ENCODE results near the gene NUDCD3.
A peak's percentile ranks its signal among the peaks of the same experiment; 100 is the strongest.
"Not testable (repeated sequence)": the region's sequence is repeated elsewhere in the genome, so short reads cannot be mapped to it uniquely, and the experiment has no call there.

Gene NUDCD3

GRCh38 chr7:44460325-44460724 is 30.1 kb downstream of the NUDCD3 start:
- H3K4me3 ChIP-seq (ENCODE audit: low read depth, low read length) = no peak overlapping the region
- no peak for DNase-seq (ENCODE audit: low read depth)

DNA sequence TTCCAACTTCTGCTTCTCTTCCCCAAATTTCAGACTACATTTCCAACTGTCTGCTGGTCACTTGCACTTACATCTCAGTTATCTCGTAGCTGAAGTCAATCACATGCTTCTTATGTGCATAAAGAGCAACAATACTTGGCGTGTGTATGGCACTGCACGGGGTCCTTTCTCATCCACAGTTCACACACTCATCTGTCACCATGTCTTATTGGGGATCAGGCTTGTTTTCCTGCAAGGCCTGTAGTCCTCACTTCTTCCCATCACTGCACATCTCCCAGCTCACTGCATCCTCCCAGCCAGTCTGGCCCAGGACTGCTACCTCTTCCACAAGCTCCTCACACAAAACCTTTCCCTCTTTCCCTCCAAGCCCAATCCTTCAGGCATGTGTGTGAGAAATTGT is 35.3 kb downstream of the NUDCD3 start:
- no peak for DNase-seq (ENCODE audit: low read depth)
- no peak overlapping the region for H3K4me3 ChIP-seq (ENCODE audit: low read depth, low read length)

DNA sequence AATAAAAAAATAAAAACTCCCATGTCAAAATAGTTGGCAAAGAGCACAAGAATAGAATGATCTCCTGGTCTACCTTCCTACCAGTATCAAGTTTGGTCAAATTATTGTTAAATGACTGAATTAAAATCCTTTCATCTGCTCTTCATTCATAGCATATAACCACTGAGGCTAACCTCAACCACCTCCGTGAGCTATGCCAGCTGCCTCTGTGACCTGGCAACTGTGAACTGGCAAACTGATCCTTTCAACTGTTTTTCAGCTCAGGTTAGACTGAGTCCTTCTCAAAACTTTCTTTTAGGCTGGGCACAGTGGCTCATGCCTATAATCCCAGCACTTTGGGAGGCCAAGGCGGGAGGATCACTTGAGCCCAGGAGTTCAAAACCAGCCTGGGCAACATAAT is 36.1 kb downstream of the NUDCD3 start:
- no peak overlapping the region for H3K4me3 ChIP-seq (ENCODE audit: low read depth, low read length)
- DNase-seq (ENCODE audit: low read depth) = no peak

DNA sequence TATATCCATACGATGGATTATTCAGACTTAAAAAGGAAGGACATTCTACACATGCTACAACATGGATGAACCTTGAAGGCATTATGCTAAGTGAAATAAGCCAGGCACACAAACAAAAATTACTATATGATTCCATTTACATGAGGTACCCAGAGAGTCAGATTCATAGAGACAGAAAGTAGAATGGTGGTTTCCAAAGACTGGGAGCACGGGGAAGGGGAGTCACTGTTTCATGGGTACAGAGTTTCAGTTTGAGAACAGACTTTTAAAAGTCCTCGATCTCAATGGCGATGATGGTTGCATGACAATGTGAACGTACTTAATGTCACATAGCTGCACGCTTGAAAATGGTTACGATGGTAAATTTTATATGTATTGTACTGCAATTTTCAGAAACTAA is 39.3 kb downstream of the NUDCD3 start:
- DNase-seq (ENCODE audit: low read depth) = no peak
- H3K4me3 ChIP-seq (ENCODE audit: low read depth, low read length) = no peak overlapping the region

GRCh38 chr7:44449584-44449928 is 40.9 kb downstream of the NUDCD3 start:
- H3K4me3 ChIP-seq (ENCODE audit: low read depth, low read length) = no peak overlapping the region
- no peak for DNase-seq (ENCODE audit: low read depth)

DNA sequence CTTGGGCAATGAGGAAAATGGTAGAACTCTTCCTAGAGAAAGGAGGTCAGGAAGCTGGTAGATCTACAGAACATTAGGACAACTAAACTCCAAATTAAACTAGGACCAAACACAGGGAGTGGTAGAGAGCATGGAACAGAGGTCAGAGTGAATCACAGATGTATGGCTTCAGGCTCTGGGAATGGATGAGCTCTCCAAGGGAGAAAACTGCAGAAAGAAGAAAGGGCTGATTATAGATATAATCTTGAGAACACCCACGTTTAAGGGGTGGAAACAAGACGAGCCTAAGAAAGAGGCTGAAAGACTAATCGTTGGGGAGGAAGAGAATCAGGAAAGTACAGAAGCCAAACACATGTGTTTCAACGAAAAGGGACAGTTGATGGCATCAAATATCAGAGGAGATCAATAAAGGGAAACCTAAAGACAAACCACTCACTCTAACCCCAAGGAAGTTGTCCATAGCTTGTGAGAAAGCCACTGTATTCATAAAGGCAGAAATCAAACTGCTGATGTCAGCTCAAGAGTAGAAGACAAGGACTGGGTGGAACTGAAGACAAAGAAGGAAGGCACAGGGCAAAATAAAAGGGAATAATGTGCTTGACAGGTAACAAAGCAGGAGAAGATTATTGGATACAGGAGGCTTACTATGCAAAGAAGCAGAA is 41.4 kb downstream of the NUDCD3 start:
- H3K4me3 ChIP-seq (ENCODE audit: low read depth, low read length) = no peak overlapping the region
- no peak for DNase-seq (ENCODE audit: low read depth)

DNA sequence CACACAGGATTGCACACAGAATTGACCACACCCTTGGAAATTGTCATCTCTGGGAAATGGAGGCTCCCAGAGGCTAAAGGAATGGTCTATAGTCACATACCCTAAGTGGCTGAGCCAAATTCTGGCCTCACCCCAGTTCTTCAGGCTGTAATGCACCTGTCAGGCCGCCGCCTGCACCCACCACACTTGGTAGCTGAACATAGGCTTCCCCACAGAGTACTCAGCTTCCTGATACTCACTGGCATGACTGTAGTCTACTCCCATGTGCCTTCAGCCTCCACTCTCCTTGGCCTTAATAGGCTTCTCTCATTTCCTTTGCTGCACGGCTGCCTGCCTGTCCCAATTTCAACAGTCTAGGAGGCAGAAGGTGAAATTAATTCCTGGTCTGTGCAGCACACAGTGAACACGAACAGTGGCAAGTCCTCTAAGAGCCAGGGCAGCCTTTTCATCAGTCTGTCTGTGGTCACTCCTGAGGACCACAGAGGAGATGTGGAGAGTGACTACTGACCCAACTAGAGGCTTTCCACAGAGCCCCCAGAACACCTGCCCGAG is 42.5 kb downstream of the NUDCD3 start:
- DNase-seq (ENCODE audit: low read depth) = no peak

DNA sequence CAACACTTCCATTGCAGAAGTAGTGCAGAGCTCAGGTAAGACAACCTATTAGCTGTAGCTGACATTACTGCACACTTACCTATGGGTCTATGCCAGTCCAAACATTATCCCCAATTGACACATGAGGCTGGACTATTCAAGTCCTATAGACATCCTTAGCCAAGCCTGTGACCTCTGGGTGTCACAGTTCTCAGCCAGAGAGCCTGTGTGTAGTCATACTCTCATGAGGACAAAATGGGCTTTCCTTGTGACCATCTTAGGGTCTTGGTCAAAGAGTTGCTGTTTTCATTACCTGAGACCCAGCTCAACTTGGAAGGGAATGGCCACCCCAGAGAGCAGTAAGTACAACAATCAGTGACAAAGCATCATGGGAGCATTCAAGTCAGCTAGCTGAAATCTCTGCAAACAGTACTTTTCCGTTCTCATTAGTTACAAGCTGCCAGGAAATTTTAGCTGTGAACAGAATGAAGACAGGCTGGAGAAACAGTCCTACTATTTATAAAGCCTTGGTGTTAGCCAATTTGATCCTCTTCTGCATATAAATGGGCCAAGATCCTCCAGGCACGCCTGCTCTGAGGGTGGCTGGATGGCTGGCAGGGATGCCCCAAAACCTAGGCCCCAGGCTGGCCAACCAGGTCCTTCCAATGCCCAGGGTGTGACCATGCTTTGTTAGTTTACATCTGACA is 44.3 kb downstream of the NUDCD3 start:
- no peak for DNase-seq (ENCODE audit: low read depth)
- H3K4me3 ChIP-seq (ENCODE audit: low read depth, low read length) = no peak overlapping the region

More for the DNA sequence above, 42.5 kb downstream of the NUDCD3 start:
- no peak overlapping the region for H3K4me3 ChIP-seq (ENCODE audit: low read depth, low read length)

DNA sequence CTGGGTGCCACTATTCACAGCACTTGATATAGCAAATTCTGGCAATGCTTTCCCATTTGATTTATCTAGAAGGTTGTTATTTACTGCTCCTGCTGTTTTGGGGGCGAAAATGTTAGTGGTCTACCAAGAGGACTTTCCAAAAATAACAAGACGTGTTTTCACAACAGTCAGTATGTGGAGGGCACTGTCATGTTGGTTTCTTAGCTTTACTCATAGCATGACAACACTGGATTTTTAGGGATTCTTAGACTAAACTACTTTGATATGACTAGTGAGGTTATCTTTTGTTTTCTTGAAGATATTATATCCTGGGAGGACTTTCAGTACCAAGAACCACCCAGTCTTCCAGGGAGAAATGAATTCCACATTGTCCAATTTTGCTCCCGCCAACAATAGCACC is 49.4 kb downstream of the NUDCD3 start:
- DNase-seq (ENCODE audit: low read depth) = no peak
- no peak overlapping the region for H3K4me3 ChIP-seq (ENCODE audit: low read depth, low read length)

DNA sequence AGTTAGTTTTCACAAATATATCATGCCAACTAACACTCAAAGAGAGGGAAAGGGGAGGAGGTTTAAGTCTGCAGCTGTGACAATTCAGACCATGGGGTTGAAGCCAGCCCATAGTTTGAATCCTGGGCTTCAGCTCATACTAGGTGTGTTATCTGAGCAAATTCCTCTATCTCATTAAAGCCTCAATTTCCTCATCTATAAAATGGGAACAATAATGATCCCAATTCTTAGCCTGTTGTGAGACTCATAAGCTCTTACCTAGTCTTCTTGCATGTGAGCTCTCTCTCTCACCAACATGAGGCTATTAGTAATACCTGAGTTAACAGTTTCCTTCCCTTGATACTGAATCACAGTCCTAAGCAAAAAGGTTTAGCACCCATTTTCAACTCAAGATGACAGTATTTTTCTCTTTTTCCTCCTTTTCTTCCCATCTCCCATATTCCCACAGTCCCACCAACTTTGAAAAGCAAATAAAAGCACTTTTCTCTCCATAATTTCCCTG is 49.8 kb downstream of the NUDCD3 start:
- DNase-seq (ENCODE audit: low read depth) = no peak
- no peak overlapping the region for H3K4me3 ChIP-seq (ENCODE audit: low read depth, low read length)

DNA sequence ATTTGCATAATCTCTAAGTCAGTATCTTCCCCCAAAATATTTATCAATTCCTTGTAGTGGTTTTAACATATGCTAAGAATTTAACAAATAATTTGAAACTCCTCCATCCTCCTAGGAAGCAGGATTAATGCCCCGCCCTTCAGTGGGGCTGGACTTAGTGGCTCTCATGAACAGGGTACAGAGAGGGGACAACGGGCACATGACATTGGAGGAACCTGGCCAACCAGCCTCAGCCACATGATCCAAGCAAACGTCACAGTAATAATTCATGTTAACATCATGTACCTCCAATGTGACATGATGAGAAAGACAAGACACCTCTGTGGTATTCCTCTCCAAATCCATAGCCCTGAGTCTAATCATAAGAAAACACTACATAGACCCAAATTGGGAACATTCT is 50.5 kb downstream of the NUDCD3 start:
- no peak overlapping the region for H3K4me3 ChIP-seq (ENCODE audit: low read depth, low read length)
- no peak for DNase-seq (ENCODE audit: low read depth)

DNA sequence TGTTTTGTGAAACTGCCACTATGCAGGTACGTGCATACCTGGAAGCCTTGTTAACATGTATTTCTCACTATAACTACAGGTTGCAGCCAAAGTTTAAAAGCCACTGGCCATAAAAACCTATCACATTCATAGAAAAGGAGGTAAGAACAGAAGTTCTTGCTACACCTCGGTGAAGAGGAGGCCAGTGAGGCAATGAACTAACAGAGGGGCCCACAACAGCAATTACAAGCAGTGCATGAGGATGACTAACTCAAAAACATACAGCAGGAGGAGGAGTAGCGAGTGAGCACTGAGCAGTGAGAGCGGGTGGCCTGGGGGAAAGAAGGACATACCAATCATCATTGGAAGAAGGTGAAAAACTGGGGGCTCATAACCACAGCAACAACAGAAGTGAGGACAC is 51.6 kb downstream of the NUDCD3 start:
- no peak overlapping the region for H3K4me3 ChIP-seq (ENCODE audit: low read depth, low read length)
- DNase-seq (ENCODE audit: low read depth) = peak; percentile 8

DNA sequence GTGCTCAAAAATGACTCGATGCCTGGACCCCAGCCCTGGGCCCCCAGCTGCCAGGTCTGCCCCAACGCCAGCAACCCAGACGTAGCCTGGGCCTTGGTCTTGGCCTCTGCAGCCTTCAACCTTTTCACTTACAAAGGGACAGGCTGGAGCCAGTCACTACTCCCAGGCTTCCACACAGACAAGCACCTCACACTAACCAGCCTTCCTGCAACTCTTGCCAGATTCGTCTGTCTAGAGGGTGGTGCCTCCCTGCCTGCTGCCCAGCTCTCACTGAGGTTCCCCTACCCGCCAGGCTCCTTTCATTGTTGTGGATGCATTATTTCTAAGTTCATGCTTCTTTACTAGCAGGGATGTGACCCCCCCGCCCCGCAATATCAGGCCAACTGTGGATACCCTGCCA is 56.3 kb downstream of the NUDCD3 start:
- H3K4me3 ChIP-seq (ENCODE audit: low read depth, low read length) = no peak overlapping the region
- DNase-seq (ENCODE audit: low read depth) = no peak

DNA sequence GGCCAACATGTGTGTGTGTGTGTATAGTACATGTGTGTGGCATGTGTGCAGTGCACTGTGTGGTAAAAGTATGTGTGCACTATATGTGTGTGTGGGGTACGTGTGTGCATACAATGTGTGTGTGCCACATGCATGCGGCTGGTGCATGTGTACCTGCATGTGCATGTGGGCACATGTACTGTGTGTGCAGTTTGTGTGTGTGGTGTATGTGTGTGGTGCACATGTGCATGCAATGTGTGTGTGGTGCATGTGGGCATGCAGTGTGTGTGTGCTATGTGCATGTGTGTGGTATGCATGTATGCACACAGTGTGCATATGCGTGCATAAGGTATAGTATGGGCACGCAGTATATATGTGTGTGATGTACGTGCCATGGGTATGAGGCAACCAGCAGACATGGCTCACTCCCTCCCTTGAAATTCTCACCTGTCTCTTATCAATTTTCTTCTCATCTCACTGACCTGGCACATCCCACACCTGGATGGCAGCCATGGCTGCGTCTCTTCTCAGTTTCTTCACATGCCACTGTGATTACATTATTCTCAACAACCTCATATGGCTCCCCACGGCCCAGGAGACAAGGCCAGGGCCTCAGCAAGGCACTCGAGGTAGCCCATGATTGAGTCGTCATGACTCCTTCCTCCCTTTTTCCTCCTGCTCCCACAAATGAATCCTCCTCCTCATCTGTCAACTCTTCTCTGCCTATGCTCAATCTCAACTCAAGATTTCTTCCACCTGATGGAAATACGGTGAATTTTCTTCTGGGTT is 57.0 kb downstream of the NUDCD3 start:
- DNase-seq (ENCODE audit: low read depth) = no peak
- H3K4me3 ChIP-seq (ENCODE audit: low read depth, low read length) = no peak overlapping the region

GRCh38 chr7:44432381-44432977 is 58.0 kb downstream of the NUDCD3 start:
- no peak overlapping the region for H3K4me3 ChIP-seq (ENCODE audit: low read depth, low read length)
- DNase-seq (ENCODE audit: low read depth) = no peak

GRCh38 chr7:44431091-44431608 is 59.3 kb downstream of the NUDCD3 start:
- no peak for DNase-seq (ENCODE audit: low read depth)

DNA sequence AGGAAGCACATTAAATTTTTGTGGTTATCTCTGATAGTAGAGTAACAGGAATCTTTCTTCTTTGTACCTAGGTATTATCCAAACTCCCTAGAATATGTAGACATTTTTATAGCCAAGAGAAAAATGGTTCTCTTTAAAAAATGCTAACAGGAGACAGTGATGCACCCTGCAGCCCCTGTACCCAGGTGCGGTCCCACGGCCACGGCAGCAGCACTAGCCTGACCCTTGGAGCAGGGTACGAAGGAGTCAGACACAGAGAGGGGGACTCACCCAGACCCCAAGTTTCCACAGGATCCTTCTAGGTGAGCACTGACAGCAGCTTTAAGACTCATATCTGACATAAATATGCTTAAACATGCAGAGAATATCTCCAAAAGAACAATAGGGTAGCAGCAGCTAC is 60.4 kb downstream of the NUDCD3 start:
- DNase-seq (ENCODE audit: low read depth) = no peak
- no peak overlapping the region for H3K4me3 ChIP-seq (ENCODE audit: low read depth, low read length)

More at GRCh38 chr7:44431091-44431608, 59.3 kb downstream of the NUDCD3 start:
- H3K4me3 ChIP-seq (ENCODE audit: low read depth, low read length) = no peak overlapping the region

- DNase-seq (ENCODE audit: low read depth); H3K4me3 ChIP-seq (ENCODE audit: low read depth, low read length): not testable (repeated sequence)
These were observed 65.7 kb downstream of the NUDCD3 start for GRCh38 chr7:44424762-44425161.

DNA sequence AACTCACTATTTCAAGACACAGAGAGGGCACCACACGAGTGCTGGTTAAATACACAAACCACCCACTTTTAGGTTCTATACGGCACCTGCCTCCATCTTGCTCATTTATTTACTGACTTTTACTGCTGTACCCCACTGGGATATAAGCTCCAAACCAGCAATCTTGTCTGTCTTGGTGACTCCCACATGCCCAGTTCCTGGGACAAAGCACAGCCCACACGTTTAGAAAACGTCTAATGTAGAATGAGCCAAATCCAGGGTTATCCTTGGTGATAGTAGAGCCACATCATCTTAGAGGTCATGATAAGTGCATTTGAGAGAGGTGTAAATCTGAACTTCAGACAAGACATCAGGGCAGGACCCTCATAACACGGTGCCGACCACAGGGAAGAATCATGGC is 73.5 kb downstream of the NUDCD3 start:
- no peak for DNase-seq (ENCODE audit: low read depth)
- H3K4me3 ChIP-seq (ENCODE audit: low read depth, low read length) = no peak overlapping the region

DNA sequence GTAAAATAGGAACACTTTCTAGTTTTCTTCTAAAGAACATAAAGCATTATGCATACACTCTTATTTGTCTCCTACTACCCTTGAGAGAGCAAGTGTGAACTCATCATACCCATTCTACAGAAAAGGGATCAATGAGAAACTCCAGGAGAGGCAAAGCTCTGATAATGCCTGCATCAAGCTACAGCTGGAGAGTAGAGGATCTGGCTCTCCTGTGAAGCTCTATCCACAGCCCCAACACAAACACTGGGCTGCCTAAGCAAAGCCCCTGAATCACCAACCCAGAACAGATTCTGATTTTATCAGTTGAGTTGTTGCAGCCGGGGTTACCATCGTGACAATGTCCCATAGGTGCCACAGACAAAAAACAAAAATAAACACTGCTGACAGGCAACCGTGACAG is 74.9 kb downstream of the NUDCD3 start:
- no peak overlapping the region for H3K4me3 ChIP-seq (ENCODE audit: low read depth, low read length)
- DNase-seq (ENCODE audit: low read depth) = no peak
